ENCODE data around the gene RNLS.
"Not testable (repeated sequence)": the region's sequence is repeated elsewhere in the genome, so short reads cannot be mapped to it uniquely, and the experiment has no call there.

The RNLS gene

GRCh38 chr10:88309365-88309764 is 273.8 kb downstream of the RNLS start:
- no peak for DNase-seq (ENCODE audit: low read depth)
- no peak overlapping the region for H3K4me3 ChIP-seq (ENCODE audit: low read depth, low read length)
- no peak for TF ChIP-seq CTCF (IDR thresholded peaks at IDR 0.05; ENCODE audit: control insufficient read depth, extremely low read depth, insufficient read depth)

DNA sequence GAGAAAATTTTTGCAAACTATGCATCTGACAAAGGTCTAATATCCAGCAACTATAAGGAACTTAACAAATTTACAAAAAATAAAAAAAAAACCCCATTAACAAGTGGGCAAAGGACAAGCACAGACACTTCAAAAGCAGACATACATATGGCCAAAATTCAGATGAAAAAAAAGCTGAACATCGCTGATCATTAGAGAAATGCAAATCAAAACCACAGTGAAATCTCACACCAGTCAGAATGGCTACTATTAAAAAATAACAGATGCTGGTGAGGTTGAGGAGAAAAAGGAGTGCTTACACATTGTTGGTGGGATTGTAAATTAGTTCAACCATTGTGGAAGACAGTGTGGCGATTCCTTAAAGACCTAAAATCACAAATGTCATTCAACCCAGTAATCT is 274.8 kb downstream of the RNLS start:
- not testable (repeated sequence) for DNase-seq (ENCODE audit: low read depth); H3K4me3 ChIP-seq (ENCODE audit: low read depth, low read length)

DNA sequence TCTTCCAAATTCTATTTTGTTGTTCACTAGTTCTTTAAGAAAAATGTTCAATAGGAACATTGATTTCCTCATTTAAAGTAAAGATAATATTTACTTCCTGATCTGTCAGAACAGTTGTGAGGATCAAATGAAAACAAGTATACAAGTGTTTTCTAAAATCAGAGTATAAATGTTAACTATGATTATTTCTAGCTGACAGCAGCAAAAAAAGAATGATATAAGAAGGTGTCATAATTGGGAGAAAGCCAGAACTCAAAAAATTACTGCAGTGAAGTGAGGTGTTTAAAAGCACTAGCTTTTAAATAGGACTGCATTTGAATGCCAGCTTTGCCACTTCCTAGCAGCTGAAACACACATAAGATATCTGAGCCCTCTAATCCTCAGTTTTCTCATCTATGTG is 283.3 kb downstream of the RNLS start:
- H3K4me3 ChIP-seq (ENCODE audit: low read depth, low read length): no peak overlapping the region
- TF ChIP-seq CTCF (IDR thresholded peaks at IDR 0.05; ENCODE audit: control insufficient read depth, extremely low read depth, insufficient read depth): no peak
- no peak for DNase-seq (ENCODE audit: low read depth)

DNA sequence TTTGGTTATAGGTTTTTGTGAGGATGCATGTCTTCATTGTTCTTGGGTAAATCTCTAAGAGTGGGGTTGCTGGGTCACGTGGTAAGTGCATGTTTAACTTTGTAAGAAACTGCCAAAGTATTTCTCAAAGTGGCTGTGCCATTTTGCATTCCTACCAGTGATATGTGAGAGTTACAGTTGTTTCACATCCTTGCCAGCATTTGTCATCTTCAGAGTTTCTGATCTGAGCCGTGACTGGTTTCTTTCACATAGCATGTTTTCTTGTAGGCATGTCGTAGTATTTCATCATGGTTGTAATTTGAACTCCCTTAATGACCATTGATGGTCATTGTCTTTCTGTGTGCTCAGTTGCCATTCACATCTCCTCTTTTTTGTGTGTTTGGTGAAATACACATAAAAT is 286.0 kb downstream of the RNLS start:
- H3K4me3 ChIP-seq (ENCODE audit: low read depth, low read length): no peak overlapping the region
- no peak for DNase-seq (ENCODE audit: low read depth)
- no peak for TF ChIP-seq CTCF (IDR thresholded peaks at IDR 0.05; ENCODE audit: control insufficient read depth, extremely low read depth, insufficient read depth)

- H3K4me3 ChIP-seq (ENCODE audit: low read depth, low read length): no peak overlapping the region
Observed at GRCh38 chr10:88293651-88294230, 289.4 kb downstream of the RNLS start.

DNA sequence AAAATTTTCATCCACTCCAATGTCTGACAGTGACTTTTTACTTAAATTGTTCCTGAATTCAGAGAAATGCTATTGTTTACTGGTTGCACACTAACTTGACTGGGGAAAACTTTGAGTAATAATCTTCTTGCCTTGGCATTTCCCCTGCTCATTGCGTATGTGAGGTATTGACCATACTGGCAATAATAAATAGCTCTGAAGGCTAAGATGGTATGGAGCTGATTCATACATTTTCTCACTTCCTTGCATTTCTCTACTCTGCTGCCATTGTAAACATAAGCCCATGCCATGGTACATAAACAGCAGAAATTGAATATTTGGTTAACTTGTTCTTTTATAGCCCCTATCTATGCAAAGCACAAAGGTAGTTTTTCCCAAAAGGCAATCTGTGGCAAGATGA is 290.0 kb downstream of the RNLS start:
- DNase-seq (ENCODE audit: low read depth): no peak
- H3K4me3 ChIP-seq (ENCODE audit: low read depth, low read length): no peak overlapping the region
- TF ChIP-seq CTCF (IDR thresholded peaks at IDR 0.05; ENCODE audit: control insufficient read depth, extremely low read depth, insufficient read depth): no peak

More at GRCh38 chr10:88293651-88294230, 289.4 kb downstream of the RNLS start:
- no peak for TF ChIP-seq CTCF (IDR thresholded peaks at IDR 0.05; ENCODE audit: control insufficient read depth, extremely low read depth, insufficient read depth)
- DNase-seq (ENCODE audit: low read depth): no peak

DNA sequence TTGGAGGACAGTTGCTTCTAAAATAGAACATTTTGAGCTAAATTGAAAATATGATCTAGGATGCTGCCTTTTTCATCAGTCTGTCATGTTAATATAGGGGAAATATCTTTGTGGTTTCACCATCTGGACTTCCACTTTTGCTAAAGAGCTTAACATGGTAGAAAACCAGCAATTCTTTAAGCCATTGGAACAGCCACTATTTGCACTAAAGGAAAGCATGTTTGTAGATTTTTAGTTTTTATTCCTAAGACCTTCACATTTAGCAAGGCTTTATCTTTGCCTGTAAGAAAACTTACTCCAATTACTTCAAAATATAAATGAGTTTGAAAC is 291.0 kb downstream of the RNLS start:
- TF ChIP-seq CTCF (IDR thresholded peaks at IDR 0.05; ENCODE audit: control insufficient read depth, extremely low read depth, insufficient read depth): no peak
- no peak for DNase-seq (ENCODE audit: low read depth)
- no peak overlapping the region for H3K4me3 ChIP-seq (ENCODE audit: low read depth, low read length)
